ENCODE data around the gene EPO. TPM values are rescaled to one million over a fixed set of nuclear protein-coding genes. Genes with fewer than 3 reads are reported as not detected.

Gene EPO
- total and polyA plus RNA-seq, 2 experiments from 2014 or later = not detected

DNA sequence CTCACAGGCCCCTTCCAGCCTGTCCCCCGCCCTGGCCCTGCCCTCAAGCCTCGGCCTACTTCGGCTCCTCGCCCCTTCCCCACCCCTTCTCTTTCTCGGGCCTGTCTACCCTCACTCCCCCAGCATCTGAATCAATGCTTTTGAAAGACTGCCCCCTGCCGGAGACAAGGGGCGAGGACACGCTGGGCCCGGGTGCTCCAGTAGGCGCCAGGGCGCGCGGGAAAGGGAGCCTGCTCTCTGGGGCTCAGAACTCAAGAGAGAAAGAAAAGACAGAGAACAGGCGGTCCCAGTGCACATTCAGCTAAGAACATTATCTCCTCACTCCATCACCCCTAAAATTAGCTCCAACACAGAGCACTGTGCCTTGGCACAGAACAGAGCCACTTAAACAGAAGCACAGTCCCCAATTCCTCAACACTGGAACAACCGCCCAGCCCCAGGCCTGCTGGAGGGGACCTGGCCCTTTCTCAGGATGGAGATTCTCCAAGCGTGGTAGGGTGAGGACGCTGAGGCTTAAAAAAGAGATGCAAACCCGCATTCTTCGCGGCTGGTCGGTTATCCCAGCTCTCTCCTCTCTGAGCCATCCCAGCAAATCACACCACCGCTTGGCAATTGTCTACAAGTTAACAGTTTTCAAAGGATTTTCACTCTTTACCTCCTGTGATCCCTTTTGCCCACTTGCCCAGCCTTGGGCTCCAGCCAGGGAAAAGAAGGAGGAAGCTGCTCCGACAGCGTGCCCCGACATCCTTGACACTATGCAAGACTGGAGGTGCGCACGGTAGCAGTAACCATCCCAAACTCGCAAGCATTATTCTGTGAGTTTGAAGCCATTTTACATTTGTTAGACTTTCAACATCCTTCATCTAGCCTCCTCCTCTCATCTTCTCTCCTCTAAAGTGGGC lies 28.3 kb upstream of the EPO start:
- Histone ChIP-seq H3K9me3 (ENCODE audit: low read depth) (no peaks in the 10 kb centered on the region), H3K27ac (no peak overlapping the region), H3K36me3 (ENCODE audit: low read depth) (no peaks in the 10 kb centered on the region), H3K9ac (peak overlapping the region; percentile 91), H3F3A (ENCODE audit: insufficient read depth) (peaks cover 19% of the 10 kb centered on the region), H3K4me2 (ENCODE audit: unreplicated experiment) (peak overlapping the region; percentile 96), H2AFZ (no peak overlapping the region), H3K9me2 (ENCODE audit: insufficient read depth) (no peaks in the 10 kb centered on the region), H3K27me3 (replicated peaks; ENCODE audit: insufficient read depth) (no peaks in the 10 kb centered on the region), H3K79me2 (ENCODE audit: insufficient read depth) (peaks cover 60% of the 10 kb centered on the region), H3K4me3 (peak overlapping the region; percentile 89), H4K20me1 (ENCODE audit: insufficient read depth) (peaks cover 6% of the 10 kb centered on the region; the same call in 1 of the 2 replicates), H3K4me1 (ENCODE audit: insufficient read depth) (peaks cover 17% of the 10 kb centered on the region)
- WGBS, 2 experiments (ENCODE audit: low coverage in 1 of 2, low lambda C conversion rate in 2 of 2, missing lambda C conversion rate in 2 of 2) = 12 to 17% methylated on average over 26 to 28 of the region's 28 CpGs
- TF ChIP-seq EZH2phosphoT487 (IDR thresholded peaks at IDR 0.05; ENCODE audit: insufficient read depth, low read depth) (no peak), EZH2 (IDR thresholded peaks at IDR 0.05; ENCODE audit: insufficient read depth, poor library complexity, severe bottlenecking) (no peak)
- in situ Hi-C loops (cut with MboI) = loop anchor here (10.0 kb wide), 1 partner anchor 217 kb away; the partner anchor contains the start of gene TSC22D4
- DNase-seq = peak; percentile 84

DNA sequence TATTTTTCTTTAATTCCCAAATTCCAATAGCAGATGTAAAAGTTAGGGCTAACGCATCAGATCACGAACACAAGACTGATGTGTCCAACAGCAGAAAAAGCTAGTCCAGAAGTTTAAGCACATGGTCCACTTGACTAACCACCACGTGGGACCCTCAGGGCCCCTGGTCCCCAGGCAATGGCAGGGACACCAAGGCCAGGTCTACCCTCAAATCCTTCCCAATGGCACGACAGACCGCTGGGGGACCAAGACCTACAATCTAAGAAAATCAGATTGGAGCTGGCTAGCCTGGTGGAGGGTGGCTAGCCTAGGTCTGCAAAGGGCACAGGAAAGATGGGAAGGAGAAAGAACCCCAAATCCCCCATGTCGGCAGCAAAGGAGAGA lies 27.7 kb upstream of the EPO start:
- no peaks in the 10 kb centered on the region for H3K36me3 ChIP-seq (ENCODE audit: low read depth)
- no peak overlapping the region for H2AFZ ChIP-seq
- H3K9me3 ChIP-seq (ENCODE audit: low read depth) = no peaks in the 10 kb centered on the region
- no peak overlapping the region for H3K27ac ChIP-seq
- H3K4me3 ChIP-seq = peak overlapping the region; percentile 89
- H3K4me1 ChIP-seq (ENCODE audit: insufficient read depth) = peaks cover 17% of the 10 kb centered on the region
- peaks cover 6% of the 10 kb centered on the region; the same call in 1 of the 2 replicates for H4K20me1 ChIP-seq (ENCODE audit: insufficient read depth)
- peaks cover 19% of the 10 kb centered on the region for H3F3A ChIP-seq (ENCODE audit: insufficient read depth)
- H3K4me2 ChIP-seq (ENCODE audit: unreplicated experiment) = peak overlapping the region; percentile 96
- TF ChIP-seq EZH2 (IDR thresholded peaks at IDR 0.05; ENCODE audit: insufficient read depth, poor library complexity, severe bottlenecking) (no peak), EZH2phosphoT487 (IDR thresholded peaks at IDR 0.05; ENCODE audit: insufficient read depth, low read depth) (no peak)
- H3K9ac ChIP-seq = peak overlapping the region; percentile 91
- H3K79me2 ChIP-seq (ENCODE audit: insufficient read depth) = peaks cover 60% of the 10 kb centered on the region
- no peaks in the 10 kb centered on the region for H3K27me3 ChIP-seq (replicated peaks; ENCODE audit: insufficient read depth)
- no peak for DNase-seq
- in situ Hi-C loops (cut with MboI) = loop anchor here (10.0 kb wide), 1 partner anchor 218 kb away; the partner anchor contains the start of gene TSC22D4
- whole genome bisulfite sequencing, 2 experiments (ENCODE audit: low coverage in 1 of 2, low lambda C conversion rate in 2 of 2, missing lambda C conversion rate in 2 of 2) = 28 to 31% methylated on average over 6 of the region's 6 CpGs
- H3K9me2 ChIP-seq (ENCODE audit: insufficient read depth) = no peaks in the 10 kb centered on the region

DNA sequence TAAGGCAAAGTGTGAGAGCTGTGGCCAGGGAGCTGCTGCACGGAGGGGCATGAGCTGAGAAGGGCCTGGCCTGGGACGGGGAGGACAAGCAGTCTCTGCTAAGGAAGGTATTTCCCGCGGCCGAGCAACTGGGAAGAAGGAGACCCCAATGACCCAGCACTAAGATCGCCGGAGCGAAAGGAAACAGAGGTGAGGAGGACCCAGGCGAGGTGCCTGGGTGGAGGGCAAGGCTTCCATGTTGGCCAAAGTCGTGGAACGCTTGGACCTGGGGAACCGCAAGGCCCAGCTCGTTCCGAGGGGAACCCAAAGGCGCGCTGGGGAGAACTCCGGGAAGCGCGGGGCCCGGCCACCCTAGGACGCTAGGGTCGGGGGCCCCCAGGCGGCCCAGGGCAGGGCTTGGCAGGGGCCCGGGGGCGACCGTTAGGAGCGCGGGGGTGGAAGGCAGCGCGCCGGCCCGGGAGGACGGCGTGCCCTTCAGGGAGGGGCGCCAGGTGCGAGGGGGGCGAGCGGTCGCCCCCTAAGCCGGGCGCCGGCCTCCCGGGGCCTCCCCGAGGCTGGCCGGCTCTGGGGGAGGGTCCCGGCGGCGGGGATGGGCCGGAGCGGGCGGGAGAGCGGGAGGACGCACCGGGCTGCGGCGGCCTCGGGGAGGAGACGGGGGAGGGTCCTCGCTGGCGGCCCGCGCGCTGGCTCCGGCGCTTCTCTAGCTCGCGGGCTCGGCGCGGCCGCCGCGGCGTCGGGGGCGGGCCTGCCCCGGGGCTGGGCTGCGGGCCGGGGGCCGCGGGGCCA lies 26.8 kb upstream of the EPO start:
- Histone ChIP-seq H3F3A (ENCODE audit: insufficient read depth) (peaks cover 19% of the 10 kb centered on the region), H3K4me3 (peak overlapping the region; percentile 89), H3K9me3 (ENCODE audit: low read depth) (no peaks in the 10 kb centered on the region), H4K20me1 (ENCODE audit: insufficient read depth) (peaks cover 6% of the 10 kb centered on the region; the same call in 1 of the 2 replicates), H2AFZ (peak overlapping the region; percentile 51), H3K36me3 (ENCODE audit: low read depth) (no peaks in the 10 kb centered on the region), H3K9me2 (ENCODE audit: insufficient read depth) (no peaks in the 10 kb centered on the region), H3K4me2 (ENCODE audit: unreplicated experiment) (peak overlapping the region; percentile 96), H3K79me2 (ENCODE audit: insufficient read depth) (peaks cover 52% of the 10 kb centered on the region), H3K27me3 (replicated peaks; ENCODE audit: insufficient read depth) (no peaks in the 10 kb centered on the region), H3K4me1 (ENCODE audit: insufficient read depth) (peaks cover 10% of the 10 kb centered on the region), H3K9ac (peak overlapping the region; percentile 91), H3K27ac (peak overlapping the region; percentile 27; the same call in 1 of the 2 replicates)
- WGBS, 2 experiments (ENCODE audit: low coverage in 1 of 2, low lambda C conversion rate in 2 of 2, missing lambda C conversion rate in 2 of 2) = 1 to 3% methylated on average over 38 to 45 of the region's 81 CpGs
- in situ Hi-C loops (cut with MboI) = loop anchor here (10.0 kb wide), 1 partner anchor 219 kb away; the partner anchor contains the start of gene TSC22D4
- DNase-seq = peak; percentile 52
- no peak for TF ChIP-seq EZH2 (IDR thresholded peaks at IDR 0.05; ENCODE audit: insufficient read depth, poor library complexity, severe bottlenecking)
- TF ChIP-seq EZH2phosphoT487 (IDR thresholded peaks at IDR 0.05; ENCODE audit: insufficient read depth, low read depth) = no peak

Measured in GM23248 (cell line).